Activated T-helper 2 cell treated with anti-CD3 and anti-CD28 coated beads, Interferon-gamma antibody, Interleukin-2, Interleukin-4, amounts not matched to agents 10 μg/mL and 5 μg/mL and 100 μg/mL, durations not matched to agents 14 hours and 24 hours and 36 hours (primary cell): ENCODE results near the gene PTK7. TPM values are rescaled to one million over a fixed set of nuclear protein-coding genes. Genes with fewer than 3 reads are reported as not detected.

Experiments used
- DNase-seq: peaks from one replicate; pipeline ENCODE4 v3.0.0; 2021; ENCODE audit warnings: low spot score
- H3K27ac Mint-ChIP-seq: one replicate; pipeline ENCODE4 v1.8.0; 2021; ENCODE audit warnings: mixed read lengths
- H3K27me3 Mint-ChIP-seq: one replicate; pipeline ENCODE4 v1.8.0; 2021; ENCODE audit warnings: low read depth, mixed read lengths
- H3K36me3 Mint-ChIP-seq: one replicate; pipeline ENCODE4 v1.8.0; 2021; ENCODE audit warnings: low read depth, mixed read lengths
- H3K4me1 Mint-ChIP-seq: one replicate; pipeline ENCODE4 v1.8.0; 2021; ENCODE audit warnings: low read depth, mixed read lengths
- H3K4me3 Mint-ChIP-seq: one replicate; pipeline ENCODE4 v1.8.0; 2021; ENCODE audit warnings: low read depth, mild to moderate bottlenecking, moderate library complexity, mixed read lengths
- H3K9me3 Mint-ChIP-seq: one replicate; pipeline ENCODE4 v1.8.0; 2021; ENCODE audit warnings: mixed read lengths
- intact Hi-C: fragments of 100-400 bp; cut with micrococcal nuclease; formaldehyde crosslinking; loops from one replicate; pipeline ENCODE4 v1.15.1; 2023
- total RNA-seq: library from RNA; stranded (reverse); gene quantifications from 2 replicates; pipeline ENCODE4 v1.2.3, GENCODE V29; 2022

Gene PTK7
- total RNA-seq, 1 donor from 2014 or later: 3.7 TPM

GRCh38 chr6:43187821-43188220 is 111.7 kb downstream of the PTK7 start:
- Mint-ChIP-seq H3K4me1 (peaks cover 26% of the 10 kb centered on the region), H3K36me3 (peaks cover 24% of the 10 kb centered on the region), H3K4me3 (no peak overlapping the region), H3K9me3 (no peaks in the 10 kb centered on the region), H3K27ac (no peak overlapping the region), H3K27me3 (no peaks in the 10 kb centered on the region)
- intact Hi-C loops: no loop called here
- DNase-seq: no peak

DNA sequence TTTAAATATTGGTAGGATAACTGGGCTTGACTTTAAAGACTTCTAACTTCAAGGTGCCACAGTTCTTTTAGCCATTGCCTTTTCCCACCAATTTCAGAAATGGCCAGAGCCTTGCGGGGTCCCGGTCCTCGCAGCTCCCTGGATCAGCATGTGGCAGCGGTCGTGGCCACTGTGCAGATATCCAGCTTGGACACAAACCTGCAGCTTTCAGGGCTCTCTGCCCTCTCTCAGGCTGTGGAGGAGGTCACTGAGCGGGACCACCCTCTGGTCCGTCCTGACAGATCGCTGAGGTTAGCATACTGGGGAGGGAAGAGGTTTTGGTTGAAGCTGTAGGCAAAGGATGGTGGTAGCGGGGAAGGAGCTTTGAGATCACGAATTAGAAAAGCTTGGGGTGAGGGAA is 112.3 kb downstream of the PTK7 start:
- DNase-seq: no peak
- Mint-ChIP-seq H3K9me3 (no peaks in the 10 kb centered on the region), H3K4me1 (peaks cover 20% of the 10 kb centered on the region), H3K36me3 (peaks cover 30% of the 10 kb centered on the region), H3K4me3 (no peak overlapping the region), H3K27ac (no peak overlapping the region), H3K27me3 (no peaks in the 10 kb centered on the region)
- intact Hi-C loops: no loop called here

- no peak for DNase-seq
- intact Hi-C loops: no loop called here
- Mint-ChIP-seq H3K27me3 (no peaks in the 10 kb centered on the region), H3K9me3 (no peaks in the 10 kb centered on the region), H3K4me1 (peaks cover 10% of the 10 kb centered on the region), H3K4me3 (no peak overlapping the region), H3K27ac (no peak overlapping the region), H3K36me3 (peaks cover 31% of the 10 kb centered on the region)
These were observed 113.7 kb downstream of the PTK7 start for GRCh38 chr6:43189776-43190304.

GRCh38 chr6:43192911-43193310 is 116.8 kb downstream of the PTK7 start:
- no peak for DNase-seq
- Mint-ChIP-seq H3K27ac (no peak overlapping the region), H3K36me3 (peaks cover 34% of the 10 kb centered on the region), H3K27me3 (no peaks in the 10 kb centered on the region), H3K4me3 (no peak overlapping the region), H3K9me3 (no peaks in the 10 kb centered on the region), H3K4me1 (no peaks in the 10 kb centered on the region)
- intact Hi-C loops: no loop called here

DNA sequence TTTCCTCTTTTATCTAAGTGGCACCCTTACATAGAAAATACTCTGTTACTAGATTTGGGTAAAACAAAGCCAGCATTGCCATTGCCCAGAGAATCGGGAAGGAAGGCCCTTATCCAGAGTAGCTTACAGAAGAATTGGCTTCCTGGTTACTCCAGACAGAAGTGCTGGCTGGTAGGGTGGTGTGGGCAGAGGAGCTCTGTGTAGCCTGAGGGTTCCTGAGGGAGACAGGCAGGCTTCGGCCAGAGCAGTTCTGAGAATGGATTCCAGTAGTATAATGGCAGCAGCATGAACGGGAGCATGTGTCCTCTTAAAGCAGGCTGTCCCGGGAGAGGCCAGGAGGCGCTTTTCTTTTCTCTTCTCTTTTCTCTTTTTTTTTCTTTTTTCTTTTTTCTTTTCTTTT is 117.8 kb downstream of the PTK7 start:
- H3K9me3 Mint-ChIP-seq: no peaks in the 10 kb centered on the region
- H3K36me3 Mint-ChIP-seq: peaks cover 30% of the 10 kb centered on the region
- DNase-seq: no peak
- no peak overlapping the region for H3K27ac Mint-ChIP-seq
- H3K4me3 Mint-ChIP-seq: no peak overlapping the region
- no peaks in the 10 kb centered on the region for H3K27me3 Mint-ChIP-seq
- H3K4me1 Mint-ChIP-seq: no peaks in the 10 kb centered on the region
- intact Hi-C loops: no loop called here

DNA sequence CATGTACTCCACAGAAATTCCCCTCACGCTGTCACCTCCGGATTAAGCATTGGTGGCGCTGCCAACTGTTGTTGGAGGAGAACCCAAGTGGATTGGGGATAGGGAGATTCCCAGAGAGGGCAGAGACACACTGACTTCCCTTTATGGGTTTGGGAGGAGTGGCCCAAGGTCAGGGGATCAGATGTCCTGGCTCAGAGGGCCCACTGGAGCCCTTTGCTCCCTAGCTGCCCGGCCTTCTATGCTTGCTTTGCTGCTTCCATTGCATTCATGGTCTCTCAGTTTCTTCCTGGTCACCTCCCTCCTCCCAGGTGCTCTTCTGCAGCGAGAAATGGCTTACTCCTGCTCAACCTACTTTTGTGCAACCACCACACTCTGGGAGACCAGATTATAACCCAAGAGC is 120.2 kb downstream of the PTK7 start:
- intact Hi-C loops: no loop called here
- Mint-ChIP-seq H3K9me3 (no peaks in the 10 kb centered on the region), H3K36me3 (peaks cover 33% of the 10 kb centered on the region), H3K27me3 (no peaks in the 10 kb centered on the region), H3K4me3 (no peak overlapping the region), H3K27ac (no peak overlapping the region), H3K4me1 (no peaks in the 10 kb centered on the region)
- DNase-seq: no peak

DNA sequence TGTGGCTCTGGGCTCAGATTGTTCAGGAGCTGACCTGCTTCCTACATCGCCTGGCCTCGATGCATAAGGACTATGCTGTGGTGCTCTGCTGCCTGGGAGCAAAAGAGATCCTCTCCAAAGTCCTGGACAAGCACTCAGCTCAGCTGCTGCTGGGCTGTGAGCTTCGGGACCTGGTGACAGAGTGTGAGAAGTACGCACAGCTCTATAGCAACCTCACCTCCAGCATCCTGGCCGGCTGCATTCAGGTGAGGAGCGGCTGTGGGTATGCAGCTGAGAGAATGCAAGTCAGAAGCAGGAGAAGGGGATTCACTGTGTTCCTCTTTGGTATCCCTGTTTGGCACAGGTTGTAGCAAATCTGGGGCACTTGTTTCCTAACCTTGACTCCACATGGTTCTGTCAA is 123.8 kb downstream of the PTK7 start:
- Mint-ChIP-seq H3K36me3 (peaks cover 20% of the 10 kb centered on the region), H3K9me3 (no peaks in the 10 kb centered on the region), H3K4me3 (no peak overlapping the region), H3K27ac (no peak overlapping the region), H3K4me1 (no peaks in the 10 kb centered on the region), H3K27me3 (no peaks in the 10 kb centered on the region)
- DNase-seq: no peak
- intact Hi-C loops: no loop called here

DNA sequence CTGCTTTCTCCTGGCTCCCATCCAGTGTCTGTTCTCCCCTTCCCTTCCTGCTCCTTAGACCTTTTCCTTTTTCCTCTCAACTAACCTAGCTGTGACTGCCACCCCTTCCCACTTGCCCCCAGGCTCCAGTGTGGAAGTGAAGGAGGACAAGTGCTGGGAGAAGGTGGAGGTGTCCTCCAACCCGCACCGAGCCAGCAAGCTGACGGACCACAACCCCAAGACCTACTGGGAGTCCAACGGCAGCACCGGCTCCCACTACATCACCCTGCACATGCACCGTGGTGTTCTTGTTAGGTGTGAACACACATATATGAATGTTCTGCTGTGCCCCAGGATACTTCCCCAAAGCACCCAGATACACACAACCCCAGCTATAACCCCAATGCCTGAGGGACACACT is 124.4 kb downstream of the PTK7 start:
- Mint-ChIP-seq H3K4me1 (no peaks in the 10 kb centered on the region), H3K9me3 (no peaks in the 10 kb centered on the region), H3K4me3 (no peak overlapping the region), H3K36me3 (peaks cover 21% of the 10 kb centered on the region), H3K27ac (no peak overlapping the region), H3K27me3 (no peaks in the 10 kb centered on the region)
- DNase-seq: no peak
- intact Hi-C loops: no loop called here

DNA sequence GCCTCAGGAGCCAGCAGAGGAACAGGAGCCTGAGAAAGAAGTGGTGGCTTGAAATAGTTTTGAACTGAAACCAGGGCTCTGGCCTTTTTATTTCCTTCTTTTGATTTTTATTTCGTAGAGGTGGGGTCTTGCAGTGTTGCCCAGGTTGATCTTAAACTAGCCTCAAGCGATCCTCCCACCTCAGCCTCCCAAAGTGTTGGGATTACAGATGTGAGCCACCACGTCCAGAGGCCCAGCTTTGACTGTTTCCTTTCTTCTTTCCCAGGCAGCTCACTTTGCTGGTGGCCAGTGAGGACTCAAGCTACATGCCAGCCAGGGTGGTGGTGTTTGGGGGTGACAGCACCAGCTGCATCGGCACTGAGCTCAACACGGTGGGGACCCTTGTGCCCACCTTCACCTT is 126.3 kb downstream of the PTK7 start:
- intact Hi-C loops: no loop called here
- Mint-ChIP-seq H3K27me3 (no peaks in the 10 kb centered on the region), H3K4me1 (no peaks in the 10 kb centered on the region), H3K4me3 (no peak overlapping the region), H3K27ac (no peak overlapping the region), H3K36me3 (peaks cover 23% of the 10 kb centered on the region), H3K9me3 (no peaks in the 10 kb centered on the region)
- no peak for DNase-seq

DNA sequence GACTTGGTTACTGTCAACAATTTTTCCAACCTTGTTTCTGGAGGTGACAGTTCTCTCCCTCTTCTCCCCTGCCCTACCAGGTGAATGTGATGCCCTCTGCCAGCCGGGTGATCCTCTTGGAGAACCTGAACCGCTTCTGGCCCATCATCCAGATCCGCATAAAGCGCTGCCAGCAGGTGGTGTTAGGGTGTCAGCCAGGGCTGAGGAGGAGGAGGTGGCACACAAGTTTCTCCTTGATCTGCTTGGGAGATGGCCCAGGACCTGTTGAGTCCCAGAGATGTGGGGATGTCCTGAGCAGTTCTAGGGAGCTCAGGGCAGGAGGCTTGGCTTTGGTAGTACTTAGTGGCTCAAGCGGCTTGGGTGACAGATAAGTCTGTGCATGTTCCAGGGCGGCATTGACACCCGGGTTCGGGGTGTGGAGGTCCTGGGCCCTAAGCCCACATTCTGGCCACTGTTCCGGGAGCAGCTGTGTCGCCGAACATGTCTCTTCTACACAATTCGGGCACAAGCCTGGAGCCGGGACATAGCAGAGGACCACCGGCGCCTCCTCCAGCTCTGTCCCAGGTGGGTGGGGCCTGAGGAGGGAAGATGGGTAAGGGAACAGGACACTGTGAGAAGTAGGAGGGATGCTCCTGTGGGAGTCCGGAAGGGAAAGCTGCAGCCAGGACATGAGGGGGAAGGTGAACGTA is 127.1 kb downstream of the PTK7 start:
- H3K4me3 Mint-ChIP-seq: no peak overlapping the region
- H3K27me3 Mint-ChIP-seq: no peaks in the 10 kb centered on the region
- H3K9me3 Mint-ChIP-seq: no peaks in the 10 kb centered on the region
- no peaks in the 10 kb centered on the region for H3K4me1 Mint-ChIP-seq
- H3K27ac Mint-ChIP-seq: no peak overlapping the region
- intact Hi-C loops: no loop called here
- no peak for DNase-seq
- H3K36me3 Mint-ChIP-seq: peaks cover 23% of the 10 kb centered on the region

DNA sequence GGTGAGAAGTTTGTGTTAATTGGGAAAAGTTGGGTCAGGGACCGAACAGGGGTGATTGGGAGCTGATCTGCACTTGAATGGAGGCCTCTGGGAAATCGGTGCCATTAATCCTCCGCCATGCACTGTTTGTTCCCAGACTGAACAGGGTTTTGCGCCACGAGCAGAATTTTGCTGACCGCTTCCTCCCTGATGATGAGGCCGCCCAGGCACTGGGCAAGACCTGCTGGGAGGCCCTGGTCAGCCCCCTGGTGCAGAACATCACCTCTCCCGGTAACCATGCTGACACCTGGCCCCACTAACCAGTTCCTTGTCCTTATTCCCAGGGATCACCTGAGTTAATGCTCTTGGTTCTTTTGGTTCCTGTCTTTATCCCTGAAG is 127.6 kb downstream of the PTK7 start:
- H3K4me3 Mint-ChIP-seq: no peak overlapping the region
- DNase-seq: no peak
- H3K36me3 Mint-ChIP-seq: peaks cover 23% of the 10 kb centered on the region
- H3K27ac Mint-ChIP-seq: no peak overlapping the region
- H3K4me1 Mint-ChIP-seq: no peaks in the 10 kb centered on the region
- no peaks in the 10 kb centered on the region for H3K27me3 Mint-ChIP-seq
- intact Hi-C loops: no loop called here
- no peaks in the 10 kb centered on the region for H3K9me3 Mint-ChIP-seq

DNA sequence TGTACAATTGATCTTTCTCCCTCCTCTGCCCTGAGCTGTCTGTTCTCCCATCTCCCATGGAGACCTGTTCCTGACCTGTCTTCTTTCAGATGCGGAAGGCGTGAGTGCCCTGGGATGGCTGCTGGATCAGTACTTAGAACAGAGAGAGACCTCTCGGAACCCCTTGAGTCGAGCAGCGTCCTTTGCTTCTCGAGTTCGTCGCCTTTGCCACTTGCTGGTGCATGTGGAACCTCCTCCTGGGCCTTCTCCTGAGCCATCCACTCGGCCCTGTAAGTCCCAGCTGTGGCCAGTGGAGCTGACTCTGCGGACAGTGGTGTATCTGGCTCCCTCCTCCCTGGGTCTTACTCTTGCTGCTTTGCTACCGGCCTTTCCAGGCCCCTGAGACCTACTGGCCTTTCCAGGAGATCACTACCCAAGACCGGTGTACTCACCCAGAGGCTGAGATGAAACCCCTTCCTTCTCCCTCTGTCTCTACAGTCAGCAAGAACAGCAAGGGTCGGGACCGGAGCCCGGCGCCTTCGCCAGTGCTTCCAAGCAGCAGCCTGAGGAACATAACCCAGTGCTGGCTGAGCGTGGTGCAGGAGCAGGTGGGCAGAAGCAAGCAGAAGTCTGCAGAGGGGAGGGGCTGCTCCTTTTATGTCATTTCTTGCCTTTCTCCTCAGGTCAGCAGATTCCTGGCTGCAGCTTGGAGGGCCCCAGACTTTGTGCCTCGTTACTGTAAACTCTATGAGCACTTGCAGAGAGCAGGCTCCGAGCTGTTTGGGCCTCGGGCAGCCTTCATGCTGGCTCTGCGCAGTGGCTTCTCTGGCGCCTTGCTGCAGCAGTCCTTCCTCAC is 128.4 kb downstream of the PTK7 start:
- intact Hi-C loops: no loop called here
- no peaks in the 10 kb centered on the region for H3K4me1 Mint-ChIP-seq
- peaks cover 23% of the 10 kb centered on the region for H3K36me3 Mint-ChIP-seq
- H3K9me3 Mint-ChIP-seq: no peaks in the 10 kb centered on the region
- no peak overlapping the region for H3K27ac Mint-ChIP-seq
- H3K4me3 Mint-ChIP-seq: no peak overlapping the region
- no peaks in the 10 kb centered on the region for H3K27me3 Mint-ChIP-seq
- DNase-seq: no peak

- Mint-ChIP-seq H3K9me3 (no peaks in the 10 kb centered on the region), H3K27me3 (no peaks in the 10 kb centered on the region), H3K4me1 (no peaks in the 10 kb centered on the region), H3K4me3 (no peak overlapping the region), H3K27ac (no peak overlapping the region), H3K36me3 (peaks cover 18% of the 10 kb centered on the region)
- intact Hi-C loops: no loop called here
- no peak for DNase-seq
These were observed 129.7 kb downstream of the PTK7 start for GRCh38 chr6:43205849-43206248.
